HFFc6 (cell line): Measurements from ENCODE around the gene NAGK. TPM values are rescaled to one million over a fixed set of nuclear protein-coding genes. Genes with fewer than 3 reads are reported as not detected.

ENCODE experiments used
- DNase-seq: peaks from one replicate; pipeline ENCODE4 v3.0.0-alpha.2; 2018
- H3K27ac Mint-ChIP-seq: 2 replicates; pipeline ENCODE4 v1.8.0; 2020; ENCODE audit warnings: mild to moderate bottlenecking, mixed read lengths
- H3K27me3 Mint-ChIP-seq: 2 replicates; pipeline ENCODE4 v1.8.0; 2021; ENCODE audit warnings: mild to moderate bottlenecking, moderate library complexity, mixed read lengths; ENCODE audit not compliant: insufficient read depth
- H3K36me3 Mint-ChIP-seq: 2 replicates; pipeline ENCODE4 v1.8.0; 2021; ENCODE audit warnings: low read depth, mixed read lengths
- H3K4me1 Mint-ChIP-seq: 2 replicates; pipeline ENCODE4 v1.8.0; 2020; ENCODE audit warnings: low read depth, mixed read lengths
- H3K4me3 Mint-ChIP-seq: 2 replicates; pipeline ENCODE4 v1.8.0; 2020; ENCODE audit warnings: mild to moderate bottlenecking, moderate library complexity, mixed read lengths
- H3K9me3 Mint-ChIP-seq: 2 replicates; pipeline ENCODE4 v1.8.0; 2020; ENCODE audit warnings: mild to moderate bottlenecking, mixed read lengths
- total RNA-seq, 6 experiments: library from RNA; stranded (reverse); fragmentation: NEBNext Ultra II Directional; extraction: Animal tissue kit (Norgen Biotek cat#: 25700); gene quantifications; 2 replicates in 1 of 6; 3 replicates in 5 of 6; pipeline ENCODE4 v1.2.3, GENCODE V29; 2021
- TF ChIP-seq, protein P1 (sequence below): fragments of 200-600 bp; sonication (generic); IDR thresholded peaks from 2 replicates; pipeline ENCODE4 v1.5.0; 2021; ENCODE audit warnings: antibody characterized with exemption, mild to moderate bottlenecking

The NAGK gene
- total RNA-seq, 6 experiments from 2014 or later, result 97.3 to 121 (median 101) TPM

DNA sequence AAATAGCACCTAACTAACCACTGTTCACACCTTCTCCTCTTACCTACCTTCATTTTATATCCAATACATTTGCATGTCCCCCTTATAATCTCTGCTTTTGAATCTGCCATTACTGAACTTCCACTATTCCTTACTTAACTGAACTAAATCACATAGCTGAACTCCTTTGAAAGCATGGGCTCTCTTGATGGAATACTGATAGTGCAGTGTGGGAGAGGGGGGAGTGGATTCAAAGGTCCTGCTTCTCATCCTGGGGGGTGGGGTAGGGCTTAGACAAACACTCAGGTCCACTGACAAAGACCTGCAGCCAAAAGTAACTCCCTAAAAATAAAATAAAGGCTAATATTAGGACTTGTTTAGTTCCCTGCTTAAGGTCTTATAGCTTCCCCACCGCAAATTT, 53.0 kb downstream of the NAGK start:
- H3K4me3 Mint-ChIP-seq, result no peak overlapping the region
- peaks cover 11% of the 10 kb centered on the region; the same call in 1 of the 2 replicates for H3K36me3 Mint-ChIP-seq

DNA sequence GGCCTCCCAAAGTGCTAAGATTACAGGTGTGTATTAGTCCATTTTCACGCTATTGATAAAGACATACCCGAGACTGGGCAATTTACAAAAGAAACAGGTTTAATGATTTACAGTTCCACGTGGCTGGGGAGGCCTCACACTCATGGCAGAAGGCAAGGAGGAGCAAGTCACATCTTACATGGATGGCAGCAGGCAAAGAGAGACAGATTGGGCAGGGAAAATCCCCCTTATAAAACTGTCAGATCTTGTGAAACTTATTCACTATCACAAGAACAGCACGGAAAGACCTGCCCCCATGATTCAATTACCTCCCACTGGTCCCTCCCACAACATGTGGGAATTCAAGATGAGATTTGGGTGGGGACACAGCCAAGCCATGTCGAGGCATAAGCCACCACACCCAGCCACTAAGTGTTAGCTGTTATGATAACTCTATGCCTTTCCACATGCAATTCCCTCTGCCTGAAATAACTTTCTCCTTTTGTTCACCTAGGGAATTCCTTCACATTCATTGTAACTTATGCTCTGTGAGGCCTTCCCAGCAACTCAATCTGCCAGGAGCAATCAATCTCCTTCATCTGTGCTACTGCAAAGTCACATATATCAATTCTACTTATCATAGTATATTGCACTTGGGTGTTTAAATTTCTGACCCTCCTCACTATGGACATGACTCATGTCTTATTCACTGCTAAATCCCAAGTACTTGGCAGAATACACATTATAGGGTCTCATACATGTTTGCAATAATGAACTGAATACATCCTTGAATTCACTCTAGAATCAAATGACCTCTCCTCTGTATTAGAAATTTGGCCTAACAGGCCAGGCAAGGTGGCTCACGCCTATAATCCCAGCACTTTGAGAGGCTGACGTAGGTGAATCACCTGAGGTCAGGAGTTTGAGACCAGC, 54.2 kb downstream of the NAGK start:
- Mint-ChIP-seq H3K9me3 (no peaks in the 10 kb centered on the region), H3K36me3 (peaks cover 11% of the 10 kb centered on the region; the same call in 1 of the 2 replicates), H3K4me3 (no peak overlapping the region), H3K27ac (no peak overlapping the region), H3K27me3 (no peaks in the 10 kb centered on the region), H3K4me1 (peaks cover 19% of the 10 kb centered on the region)
- TF ChIP-seq, protein P1, sequence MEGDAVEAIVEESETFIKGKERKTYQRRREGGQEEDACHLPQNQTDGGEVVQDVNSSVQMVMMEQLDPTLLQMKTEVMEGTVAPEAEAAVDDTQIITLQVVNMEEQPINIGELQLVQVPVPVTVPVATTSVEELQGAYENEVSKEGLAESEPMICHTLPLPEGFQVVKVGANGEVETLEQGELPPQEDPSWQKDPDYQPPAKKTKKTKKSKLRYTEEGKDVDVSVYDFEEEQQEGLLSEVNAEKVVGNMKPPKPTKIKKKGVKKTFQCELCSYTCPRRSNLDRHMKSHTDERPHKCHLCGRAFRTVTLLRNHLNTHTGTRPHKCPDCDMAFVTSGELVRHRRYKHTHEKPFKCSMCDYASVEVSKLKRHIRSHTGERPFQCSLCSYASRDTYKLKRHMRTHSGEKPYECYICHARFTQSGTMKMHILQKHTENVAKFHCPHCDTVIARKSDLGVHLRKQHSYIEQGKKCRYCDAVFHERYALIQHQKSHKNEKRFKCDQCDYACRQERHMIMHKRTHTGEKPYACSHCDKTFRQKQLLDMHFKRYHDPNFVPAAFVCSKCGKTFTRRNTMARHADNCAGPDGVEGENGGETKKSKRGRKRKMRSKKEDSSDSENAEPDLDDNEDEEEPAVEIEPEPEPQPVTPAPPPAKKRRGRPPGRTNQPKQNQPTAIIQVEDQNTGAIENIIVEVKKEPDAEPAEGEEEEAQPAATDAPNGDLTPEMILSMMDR, result no peak
- no peak for DNase-seq

More for the DNA sequence above, 53.0 kb downstream of the NAGK start:
- Mint-ChIP-seq H3K27me3 (no peaks in the 10 kb centered on the region), H3K9me3 (no peaks in the 10 kb centered on the region), H3K27ac (no peak overlapping the region), H3K4me1 (peaks cover 12% of the 10 kb centered on the region)
- no peak for DNase-seq
- TF ChIP-seq, protein P1, result no peak

DNA sequence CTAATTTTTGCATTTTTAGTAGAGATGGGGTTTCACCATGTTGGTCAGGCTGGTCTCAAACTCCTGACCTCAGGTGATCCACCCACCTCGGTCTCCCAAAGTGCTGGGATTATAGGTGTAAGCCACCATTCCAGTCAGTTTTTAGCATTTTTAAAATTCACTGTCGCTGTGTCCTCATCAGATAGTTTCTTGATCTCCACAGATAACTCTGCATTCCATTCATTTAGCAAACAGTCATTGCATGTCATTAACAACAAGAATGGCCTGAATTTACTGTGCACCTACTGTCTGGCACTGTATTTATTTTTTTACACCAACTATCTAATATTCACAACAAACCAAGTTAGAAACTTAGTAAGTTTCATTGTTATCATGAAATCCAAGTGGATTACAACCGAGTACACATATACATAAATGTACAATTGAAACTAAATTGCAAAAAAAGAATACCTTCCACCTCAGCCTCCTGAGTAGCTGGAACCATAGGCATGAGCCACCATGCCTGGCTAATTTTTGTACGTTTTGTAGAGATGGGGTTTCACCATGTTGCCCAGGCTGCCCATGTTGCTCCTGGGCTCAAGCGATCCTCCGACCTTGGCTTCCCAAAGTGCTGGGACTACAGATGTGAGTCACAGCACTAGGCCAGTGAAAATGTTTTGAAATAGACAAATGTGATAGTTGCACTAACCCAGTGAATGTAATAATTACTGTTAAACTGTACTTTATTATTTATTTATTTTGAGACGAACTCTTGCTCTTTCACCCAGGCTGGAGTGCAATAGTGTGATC, 57.3 kb downstream of the NAGK start:
- Mint-ChIP-seq H3K27ac (no peak overlapping the region), H3K4me1 (peaks cover 30% of the 10 kb centered on the region)

DNA sequence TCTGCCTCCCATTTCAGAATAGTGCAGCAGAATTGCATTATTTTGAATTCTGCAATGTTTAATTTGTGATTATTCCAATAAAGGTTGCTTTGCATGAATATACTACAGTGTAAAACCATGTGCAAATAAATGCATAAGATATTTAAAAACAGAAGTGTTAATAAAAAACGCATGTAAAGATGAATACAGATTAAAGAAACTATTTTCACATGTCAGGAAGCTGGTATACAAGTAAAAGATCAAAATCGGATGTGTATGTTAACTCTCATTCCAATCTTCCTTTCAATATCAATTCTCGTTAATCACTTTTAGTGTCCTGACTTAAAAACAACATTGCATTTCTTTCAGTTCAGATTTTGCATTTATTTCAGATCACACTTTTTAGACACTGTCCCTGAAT, 58.5 kb downstream of the NAGK start:
- Mint-ChIP-seq H3K27ac (no peak overlapping the region), H3K36me3 (peaks cover 16% of the 10 kb centered on the region; the same call in 1 of the 2 replicates), H3K4me1 (peaks cover 30% of the 10 kb centered on the region), H3K4me3 (no peak overlapping the region), H3K27me3 (no peaks in the 10 kb centered on the region; the same call in 1 of the 2 replicates), H3K9me3 (no peaks in the 10 kb centered on the region)
- TF ChIP-seq, protein P1, result no peak
- no peak for DNase-seq

More for the DNA sequence above, 57.3 kb downstream of the NAGK start:
- no peaks in the 10 kb centered on the region for H3K9me3 Mint-ChIP-seq
- peaks cover 16% of the 10 kb centered on the region; the same call in 1 of the 2 replicates for H3K36me3 Mint-ChIP-seq
- H3K4me3 Mint-ChIP-seq, result no peak overlapping the region
- TF ChIP-seq, protein P1, result no peak
- no peak for DNase-seq
- H3K27me3 Mint-ChIP-seq, result no peaks in the 10 kb centered on the region; the same call in 1 of the 2 replicates

Other genes with a start within 250 kb of the NAGK start
- not detected for gene CLEC4F, start 248.0 kb upstream of the NAGK start, total RNA-seq
- gene CD207, start 232.8 kb upstream of the NAGK start, total RNA-seq, result not detected
- 1 to 10 TPM; 1.1 to 2.8 (median 1.4) TPM for gene VAX2, start 168.1 kb upstream of the NAGK start, total RNA-seq
- gene ATP6V1B1, start 132.7 kb upstream of the NAGK start, total RNA-seq, result under 1 TPM in 3 of 6 experiments, not detected in 3; 0.22 to 0.66 (median 0.57) TPM
- gene ANKRD53, start 90.0 kb upstream of the NAGK start, total RNA-seq, result 1 to 10 TPM in 3 of 6 experiments, under 1 TPM in 3; 0.64 to 1.1 (median 0.85) TPM
- gene TEX261, start 73.8 kb upstream of the NAGK start, total RNA-seq, result 100 to 1,000 TPM in 3 of 6 experiments, 10 to 100 TPM in 3; 91.6 to 129 (median 103) TPM
- gene MCEE, start 61.6 kb downstream of the NAGK start, total RNA-seq, result 10 to 100 TPM; 10.3 to 15.5 (median 14.4) TPM
- 10 to 100 TPM; 27.7 to 39.5 (median 36.5) TPM for gene MPHOSPH10, start 62.0 kb downstream of the NAGK start, total RNA-seq
- under 1 TPM; 0.11 to 0.40 (median 0.20) TPM for gene PAIP2B, start 158.5 kb downstream of the NAGK start, total RNA-seq